Spleen (tissue), 11 donors: ENCODE measurements around the gene SLC8A2. TPM values are rescaled to one million over a fixed set of nuclear protein-coding genes. Genes with fewer than 3 reads are reported as not detected.

Source experiments
- DNase-seq: peaks from one replicate; pipeline ENCODE4 v3.0.0-alpha.2; 2020
- H3K27ac ChIP-seq, 8 donors: fragments of 200-600 bp; sonication (generic) in 7 of 8; 1 replicate in 4 of 8; 2 replicates in 4 of 8; pipeline versions ENCODE4 v1.5.0 to v1.8.0; 2016 to 2021; ENCODE audit warnings: inconsistent platforms in 4 of 8, mild to moderate bottlenecking in 4 of 8, moderate library complexity in 1 of 8
- H3K27me3 ChIP-seq, 7 donors: fragments of 200-600 bp; sonication (generic) in 6 of 7; replicated peaks in 1 of 7; 1 replicate in 4 of 7; 2 replicates in 3 of 7; pipeline versions ENCODE4 v1.5.0 to v1.8.0; 2016 to 2021; ENCODE audit warnings: inconsistent platforms in 3 of 7, mild to moderate bottlenecking in 1 of 7
- H3K36me3 ChIP-seq, 6 donors: fragments of 200-600 bp; sonication (generic) in 5 of 6; 1 replicate in 4 of 6; 2 replicates in 2 of 6; pipeline versions ENCODE4 v1.5.0 to v1.8.0; 2016 to 2021; ENCODE audit warnings: inconsistent platforms in 2 of 6
- H3K4me1 ChIP-seq, 6 donors: fragments of 200-600 bp; sonication (generic) in 5 of 6; 1 replicate in 3 of 6; 2 replicates in 3 of 6; pipeline versions ENCODE4 v1.5.0 to v1.8.0; 2016 to 2021; ENCODE audit warnings: inconsistent platforms in 3 of 6
- H3K4me3 ChIP-seq, 8 donors: fragments of 200-600 bp; sonication (generic) in 7 of 8; 1 replicate in 4 of 8; 2 replicates in 4 of 8; pipeline versions ENCODE4 v1.5.0 to v1.8.0; 2016 to 2021; ENCODE audit warnings: inconsistent platforms in 4 of 8, mild to moderate bottlenecking in 4 of 8, moderate library complexity in 2 of 8
- H3K9me3 ChIP-seq, 8 donors: fragments of 200-600 bp; sonication (generic) in 7 of 8; 1 replicate in 4 of 8; 2 replicates in 4 of 8; pipeline versions ENCODE4 v1.5.0 to v1.8.0; 2016 to 2021; ENCODE audit warnings: inconsistent platforms in 4 of 8
- POLR2A ChIP-seq, 3 donors: fragments of 450-650 bp; IDR thresholded peaks; one replicate each; pipeline ENCODE4 v1.5.1; 2017; ENCODE audit warnings: antibody characterized with exemption in 3 of 3, mild to moderate bottlenecking in 1 of 3
- POLR2AphosphoS5 ChIP-seq, 3 donors: sonication (generic); formaldehyde crosslinking; IDR thresholded peaks; one replicate each; pipeline ENCODE4 v1.5.1; 2017; ENCODE audit warnings: antibody characterized with exemption in 3 of 3
- WGBS, 5 donors: extraction: QIAGEN DNeasy Blood & Tissue Kit in 3 of 5; methylation state at CpG; one replicate each; pipeline versions ENCODE4 v1.1.5 to v1.1.7; 2013 to 2018; 5-methylcytosine and 5-hydroxymethylcytosine counted together
- intact Hi-C: fragments of 100-400 bp; cut with DNase I; formaldehyde crosslinking; loops from one replicate; pipeline ENCODE4 v1.15.0; 2023; ENCODE audit warnings: low total_unique reads
- polyA plus RNA-seq, 3 donors: library from polyadenylated mRNA; stranded (reverse); fragments of 200-250 nt; gene quantifications; one replicate each; pipeline ENCODE4 v1.2.1, GENCODE V29; 2013
- total RNA-seq, 7 donors: library from RNA; depleted of rRNA in 3 of 7; stranded (reverse); fragments of >200 nt in 3 of 7; fragmentation: NEBNext Ultra II Directional in 4 of 7; extraction: Animal tissue kit (Norgen Biotek cat#: 25700) in 4 of 7; gene quantifications; one replicate each; pipeline versions ENCODE4 v1.1.0 to v1.2.1, GENCODE V29; 2016 to 2021
- TF ChIP-seq, protein P1 (sequence below), 11 experiments: fragments of 200-600 bp in 7 of 11; fragments of 450-650 bp in 4 of 11; sonication (generic) in 4 of 11; IDR thresholded peaks in 8 of 11; conservative IDR thresholded peaks in 3 of 11; 1 replicate in 7 of 11; 2 replicates in 4 of 11; pipeline versions ENCODE4 v1.4.0 to v1.8.0; 2016 to 2021; ENCODE audit warnings: antibody characterized with exemption in 11 of 11, inconsistent platforms in 4 of 11, mild to moderate bottlenecking in 1 of 11
- donor health status: healthy with polysubstance abuse.
- donor health status: DM: no; HTN: no; CAD: no; lungs with moderate emphysema.
- donor health status: DM: no; HTN: no; CAD: no.
- donor health status: Bipolar disorder and iron deficiency.
- donor health status: healthy.
- donor health status: DM: no; HTN: no; CAD: no.
- donor health status: DM: yes; HTN: yes; CAD: no.

The SLC8A2 gene
- total and polyA plus RNA-seq, 10 donors: 0.02 to 0.19 TPM; not detected in 8

DNA sequence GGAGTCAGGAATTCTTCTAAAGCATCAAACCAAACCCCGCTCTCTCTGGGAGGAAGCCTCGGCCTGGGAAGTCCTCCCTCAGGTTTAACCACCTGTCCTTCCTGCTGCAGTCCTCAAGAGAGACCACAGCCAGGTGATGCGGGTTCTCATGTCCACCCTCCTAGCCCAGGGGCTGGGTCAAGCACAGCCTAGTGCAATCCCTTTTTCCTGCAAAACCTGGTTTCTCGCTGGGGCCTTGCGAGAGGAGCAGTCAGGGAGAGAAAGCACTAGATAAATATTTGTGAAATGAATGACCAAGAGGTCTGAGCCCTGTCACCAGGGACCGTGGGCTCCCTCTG lies 2.4 kb downstream of the SLC8A2 start:
- DNase-seq: no peak
- WGBS, 5 donors: 24 to 41% (median 39%) methylated on average over 5 to 6 of the region's 6 CpGs
- peaks cover 3 to 93% (median 45%) of the 10 kb centered on the region in 7 donors for H3K27me3 ChIP-seq

DNA sequence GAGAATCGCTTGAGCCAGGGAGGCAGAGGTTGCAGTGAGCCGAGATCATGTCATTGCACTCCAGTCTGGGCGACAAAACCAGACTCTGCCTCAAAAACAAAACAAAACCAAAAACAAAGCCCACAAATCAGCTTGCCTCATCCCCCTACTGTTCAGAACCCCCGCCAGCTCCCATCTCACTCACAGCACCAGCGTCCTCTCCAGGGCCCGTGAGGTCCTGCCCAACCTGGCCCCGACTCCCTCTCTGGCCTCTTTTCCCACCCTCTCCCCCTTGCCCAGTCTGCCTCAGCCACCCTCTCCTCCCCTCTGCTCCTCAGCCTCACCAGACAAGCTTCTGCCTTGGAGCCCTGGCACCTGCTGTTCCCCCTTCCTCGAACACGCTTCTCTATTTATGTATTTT lies 3.8 kb downstream of the SLC8A2 start:
- intact Hi-C loops: no loop called here

More for the DNA sequence above, 2.4 kb downstream of the SLC8A2 start:
- TF ChIP-seq, protein P1, sequence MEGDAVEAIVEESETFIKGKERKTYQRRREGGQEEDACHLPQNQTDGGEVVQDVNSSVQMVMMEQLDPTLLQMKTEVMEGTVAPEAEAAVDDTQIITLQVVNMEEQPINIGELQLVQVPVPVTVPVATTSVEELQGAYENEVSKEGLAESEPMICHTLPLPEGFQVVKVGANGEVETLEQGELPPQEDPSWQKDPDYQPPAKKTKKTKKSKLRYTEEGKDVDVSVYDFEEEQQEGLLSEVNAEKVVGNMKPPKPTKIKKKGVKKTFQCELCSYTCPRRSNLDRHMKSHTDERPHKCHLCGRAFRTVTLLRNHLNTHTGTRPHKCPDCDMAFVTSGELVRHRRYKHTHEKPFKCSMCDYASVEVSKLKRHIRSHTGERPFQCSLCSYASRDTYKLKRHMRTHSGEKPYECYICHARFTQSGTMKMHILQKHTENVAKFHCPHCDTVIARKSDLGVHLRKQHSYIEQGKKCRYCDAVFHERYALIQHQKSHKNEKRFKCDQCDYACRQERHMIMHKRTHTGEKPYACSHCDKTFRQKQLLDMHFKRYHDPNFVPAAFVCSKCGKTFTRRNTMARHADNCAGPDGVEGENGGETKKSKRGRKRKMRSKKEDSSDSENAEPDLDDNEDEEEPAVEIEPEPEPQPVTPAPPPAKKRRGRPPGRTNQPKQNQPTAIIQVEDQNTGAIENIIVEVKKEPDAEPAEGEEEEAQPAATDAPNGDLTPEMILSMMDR (IDR thresholded peaks at IDR 0.05 in 8 of 11, conservative IDR thresholded peaks at IDR 0.05 in 3 of 11): no peak
- TF ChIP-seq POLR2A (IDR thresholded peaks at IDR 0.05) (no peak), POLR2AphosphoS5 (IDR thresholded peaks at IDR 0.05) (no peak)
- peaks cover 0 to 15% (median 3%) of the 10 kb centered on the region in 6 donors for H3K4me1 ChIP-seq
- H3K4me3 ChIP-seq: no peak overlapping the region
- no peak overlapping the region for H3K27ac ChIP-seq
- intact Hi-C loops: no loop called here
- peaks cover 0 to 4% (median 0%) of the 10 kb centered on the region in 8 donors for H3K9me3 ChIP-seq
- H3K36me3 ChIP-seq: no peaks in the 10 kb centered on the region

DNA sequence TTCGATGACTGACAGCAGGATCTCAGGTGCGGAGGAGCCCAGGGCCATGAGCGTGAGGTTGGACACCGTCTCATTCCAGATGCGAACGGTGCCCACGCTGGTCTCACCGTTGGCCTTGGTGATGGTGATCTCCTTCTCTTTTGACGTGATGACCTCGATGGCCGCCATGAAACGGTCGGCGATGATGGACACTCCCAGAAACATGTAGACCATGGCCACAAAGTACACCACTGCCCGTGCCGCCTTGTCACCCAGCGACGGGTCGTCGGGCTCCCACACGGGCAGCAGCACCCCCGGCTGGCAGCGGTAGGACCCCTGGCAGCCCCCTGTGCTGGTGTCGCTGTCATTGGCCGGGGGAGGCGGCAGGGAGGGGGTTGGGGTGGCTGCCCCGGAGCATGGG lies 5.7 kb downstream of the SLC8A2 start:
- Histone ChIP-seq H3K9me3 (peaks cover 0 to 4% (median 0%) of the 10 kb centered on the region in 8 donors), H3K4me1 (no peaks in the 10 kb centered on the region), H3K27ac (no peak overlapping the region), H3K4me3 (no peak overlapping the region), H3K36me3 (no peaks in the 10 kb centered on the region), H3K27me3 (peaks cover 0 to 88% (median 35%) of the 10 kb centered on the region in 7 donors)
- intact Hi-C loops: no loop called here
- DNase-seq: no peak
- 84 to 89% (median 88%) methylated on average over 17 to 27 of the region's 27 CpGs for WGBS, 5 donors
- TF ChIP-seq POLR2AphosphoS5 (IDR thresholded peaks at IDR 0.05) (no peak), POLR2A (IDR thresholded peaks at IDR 0.05) (no peak)
- TF ChIP-seq, protein P1 (IDR thresholded peaks at IDR 0.05 in 8 of 11, conservative IDR thresholded peaks at IDR 0.05 in 3 of 11): no peak

More for the DNA sequence above, 3.8 kb downstream of the SLC8A2 start:
- DNase-seq: no peak
- H3K27me3 ChIP-seq: peaks cover 3 to 88% (median 45%) of the 10 kb centered on the region in 7 donors
- no peak overlapping the region for H3K4me3 ChIP-seq
- peaks cover 0 to 4% (median 0%) of the 10 kb centered on the region in 8 donors for H3K9me3 ChIP-seq
- WGBS, 5 donors: 43 to 52% (median 49%) methylated on average over 9 of the region's 9 CpGs
- TF ChIP-seq POLR2A (IDR thresholded peaks at IDR 0.05) (no peak), POLR2AphosphoS5 (IDR thresholded peaks at IDR 0.05) (no peak)
- TF ChIP-seq, protein P1 (IDR thresholded peaks at IDR 0.05 in 8 of 11, conservative IDR thresholded peaks at IDR 0.05 in 3 of 11): no peak
- no peaks in the 10 kb centered on the region for H3K36me3 ChIP-seq
- H3K27ac ChIP-seq: no peak overlapping the region
- H3K4me1 ChIP-seq: peaks cover 0 to 15% (median 3%) of the 10 kb centered on the region in 6 donors

DNA sequence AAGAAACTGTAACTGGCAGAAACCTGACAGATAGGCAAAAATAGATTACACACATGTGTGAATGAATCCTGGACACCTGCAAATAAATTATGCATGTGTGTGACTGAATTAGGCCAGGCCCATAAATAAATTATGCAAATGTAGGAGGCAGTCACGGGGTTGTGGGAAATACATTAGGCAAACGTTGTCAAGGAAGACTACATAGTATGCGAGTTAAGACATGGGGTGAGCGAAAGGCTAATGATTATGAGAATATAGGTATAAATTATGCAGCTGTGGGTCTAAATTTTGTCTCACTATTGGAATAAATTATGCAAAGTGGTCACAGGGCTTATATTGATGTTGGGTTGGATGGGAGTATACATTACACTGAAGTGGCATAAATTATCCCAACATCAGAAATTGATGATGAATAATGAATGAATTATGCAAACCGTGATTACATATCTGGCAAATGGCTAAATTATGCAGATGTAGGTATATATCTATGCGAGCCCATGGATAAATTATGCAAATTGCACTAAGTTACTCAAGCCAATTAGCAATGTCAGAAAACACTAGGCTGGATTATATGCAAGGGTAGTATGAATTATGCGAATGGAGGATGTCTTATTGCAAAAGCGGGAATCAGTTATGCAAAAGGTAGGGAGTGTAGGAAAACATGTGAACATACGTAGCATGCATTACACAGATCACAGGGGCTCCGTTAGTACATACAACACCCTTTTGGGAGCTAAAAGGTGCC lies 6.8 kb downstream of the SLC8A2 start:
- TF ChIP-seq POLR2AphosphoS5 (IDR thresholded peaks at IDR 0.05): no peak
- TF ChIP-seq, protein P1 (IDR thresholded peaks at IDR 0.05 in 8 of 11, conservative IDR thresholded peaks at IDR 0.05 in 3 of 11): no peak
- TF ChIP-seq POLR2A (IDR thresholded peaks at IDR 0.05): no peak
- Histone ChIP-seq H3K27ac (no peak overlapping the region), H3K4me1 (no peaks in the 10 kb centered on the region), H3K36me3 (no peaks in the 10 kb centered on the region), H3K4me3 (no peak overlapping the region), H3K9me3 (peaks cover 0 to 4% (median 0%) of the 10 kb centered on the region in 8 donors), H3K27me3 (peaks cover 0 to 88% (median 34%) of the 10 kb centered on the region in 7 donors)
- 63 to 74% (median 67%) methylated on average over 10 of the region's 10 CpGs for WGBS, 5 donors
- DNase-seq: no peak
- intact Hi-C loops: no loop called here
